Measurements from ENCODE around the gene GALNT15. TPM values are rescaled to one million over a fixed set of nuclear protein-coding genes. Genes with fewer than 3 reads are reported as not detected.
A peak's percentile ranks its signal among the peaks of the same experiment; 100 is the strongest.

Gene GALNT15, protein sequence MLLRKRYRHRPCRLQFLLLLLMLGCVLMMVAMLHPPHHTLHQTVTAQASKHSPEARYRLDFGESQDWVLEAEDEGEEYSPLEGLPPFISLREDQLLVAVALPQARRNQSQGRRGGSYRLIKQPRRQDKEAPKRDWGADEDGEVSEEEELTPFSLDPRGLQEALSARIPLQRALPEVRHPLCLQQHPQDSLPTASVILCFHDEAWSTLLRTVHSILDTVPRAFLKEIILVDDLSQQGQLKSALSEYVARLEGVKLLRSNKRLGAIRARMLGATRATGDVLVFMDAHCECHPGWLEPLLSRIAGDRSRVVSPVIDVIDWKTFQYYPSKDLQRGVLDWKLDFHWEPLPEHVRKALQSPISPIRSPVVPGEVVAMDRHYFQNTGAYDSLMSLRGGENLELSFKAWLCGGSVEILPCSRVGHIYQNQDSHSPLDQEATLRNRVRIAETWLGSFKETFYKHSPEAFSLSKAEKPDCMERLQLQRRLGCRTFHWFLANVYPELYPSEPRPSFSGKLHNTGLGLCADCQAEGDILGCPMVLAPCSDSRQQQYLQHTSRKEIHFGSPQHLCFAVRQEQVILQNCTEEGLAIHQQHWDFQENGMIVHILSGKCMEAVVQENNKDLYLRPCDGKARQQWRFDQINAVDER
- 10 to 100 TPM in 1 of 8 experiments, 1 to 10 TPM in 2, under 1 TPM in 4, not detected in 1; 0.23 to 41.3 (median 0.70) TPM for total RNA-seq

GRCh38 chr3:16174389-16174788, at the start of gene GALNT15:
GALNT15 (plus strand) TSS chr3:16174680; CDS start chr3:16175152, 472 bp downstream.
- H3K27ac ChIP-seq: no peak within 1 kb of the TSS
- no peak within 1 kb of the TSS for H3K4me3 ChIP-seq
- H3K4me1 ChIP-seq (replicated peaks in 1 of 2): no peaks in the 10 kb centered on the region
- in situ Hi-C loops (cut with MboI; ENCODE audit: low pct_unique_long_range_greater_than_20kb in 2 of 9, low sequenced_read_pairs in 9 of 9, unreplicated experiment in 9 of 9): loop anchor here in 1 of 9 experiments (10.0 kb wide), 1 partner anchor 120 kb away; no protein-coding TSS in a partner anchor
- peak in 6 of 8 experiments; percentile 29 to 70 (median 56) for ATAC-seq (replicated peaks in 6 of 8)
- 0 to 58% (median 40%) methylated on average over 1 to 8 of the region's 8 CpGs; no CpG with 5 or more reads in 3 of the 10 experiments for WGBS, 10 experiments

- no peak overlapping the region for H3K4me3 ChIP-seq
- in situ Hi-C loops (cut with MboI; ENCODE audit: low pct_unique_long_range_greater_than_20kb in 2 of 9, low sequenced_read_pairs in 9 of 9, unreplicated experiment in 9 of 9): no loop called here
- no peak for ATAC-seq (replicated peaks in 6 of 8)
- 58 to 100% (median 80%) methylated on average over 1 to 6 of the region's 8 CpGs; no CpG with 5 or more reads in 3 of the 10 experiments for WGBS, 10 experiments
- H3K27ac ChIP-seq: no peak overlapping the region
- H3K4me1 ChIP-seq (replicated peaks in 1 of 2): no peaks in the 10 kb centered on the region
These were observed 47.8 kb upstream of the GALNT15 start for GRCh38 chr3:16126634-16127033.

GRCh38 chr3:16127249-16127648, 47.2 kb upstream of the GALNT15 start:
- peak in 1 of 8 experiments; percentile 50 for ATAC-seq (replicated peaks in 6 of 8)
- Histone ChIP-seq H3K27ac (no peak overlapping the region), H3K4me3 (no peak overlapping the region), H3K4me1 (replicated peaks in 1 of 2) (no peaks in the 10 kb centered on the region)
- in situ Hi-C loops (cut with MboI; ENCODE audit: low pct_unique_long_range_greater_than_20kb in 2 of 9, low sequenced_read_pairs in 9 of 9, unreplicated experiment in 9 of 9): no loop called here
- 15 to 96% (median 83%) methylated on average over 2 to 8 of the region's 8 CpGs; no CpG with 5 or more reads in 1 of the 10 experiments for WGBS, 10 experiments

DNA sequence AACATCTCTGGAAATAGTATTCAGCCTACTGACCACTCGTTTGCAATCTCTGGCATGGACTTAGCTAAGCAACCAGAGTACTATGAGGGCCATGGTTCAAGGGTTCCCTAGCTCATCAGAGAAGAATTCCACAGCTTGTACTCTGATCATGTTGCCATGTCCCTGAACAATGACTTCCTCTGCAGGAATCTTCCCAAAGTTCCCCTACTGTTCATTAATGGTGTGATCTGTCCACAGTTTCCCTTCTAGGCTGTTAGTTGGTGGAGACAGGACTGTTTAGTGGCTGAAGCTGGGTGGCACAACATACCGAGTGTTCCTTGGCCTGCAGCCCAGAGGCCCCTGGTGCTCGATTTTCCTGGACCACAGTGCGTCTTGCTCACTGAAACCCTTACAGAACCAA, 44.4 kb upstream of the GALNT15 start:
- no peak overlapping the region for H3K4me3 ChIP-seq
- peak in 3 of 8 experiments; percentile 83 to 96 (median 92) for ATAC-seq (replicated peaks in 6 of 8)
- WGBS, 10 experiments: 0 to 80% (median 59%) methylated on average over 1 to 3 of the region's 4 CpGs; no CpG with 5 or more reads in 5 of the 10 experiments
- peak overlapping the region in 1 of 2 donors; percentile 56 for H3K27ac ChIP-seq
- H3K4me1 ChIP-seq (replicated peaks in 1 of 2): no peaks in the 10 kb centered on the region
- in situ Hi-C loops (cut with MboI; ENCODE audit: low pct_unique_long_range_greater_than_20kb in 2 of 9, low sequenced_read_pairs in 9 of 9, unreplicated experiment in 9 of 9): no loop called here

DNA sequence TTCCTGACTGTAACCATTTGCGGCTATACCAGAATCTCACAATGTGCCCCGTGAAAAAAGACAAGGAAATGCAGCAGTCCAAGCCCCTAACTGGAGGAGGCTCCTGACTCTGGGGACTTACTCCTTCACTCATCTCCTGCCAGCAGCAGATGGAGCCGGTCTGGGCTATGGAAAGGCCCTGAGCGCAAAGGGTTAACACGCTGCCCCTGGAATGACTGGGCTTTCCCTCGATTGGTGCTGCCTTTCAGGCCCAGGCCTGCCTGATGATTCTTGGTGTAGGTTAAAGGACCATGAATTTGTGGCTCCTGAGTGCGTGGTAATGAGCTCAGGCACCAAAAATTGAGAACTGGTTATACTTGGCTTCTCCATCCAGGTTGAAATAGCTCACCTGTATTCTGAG, 42.3 kb upstream of the GALNT15 start:
- no peak overlapping the region for H3K4me3 ChIP-seq
- H3K4me1 ChIP-seq (replicated peaks in 1 of 2): no peaks in the 10 kb centered on the region
- in situ Hi-C loops (cut with MboI; ENCODE audit: low pct_unique_long_range_greater_than_20kb in 2 of 9, low sequenced_read_pairs in 9 of 9, unreplicated experiment in 9 of 9): no loop called here
- no peak for ATAC-seq (replicated peaks in 6 of 8)
- WGBS, 10 experiments: 33 to 100% (median 76%) methylated on average over 1 to 6 of the region's 7 CpGs; no CpG with 5 or more reads in 1 of the 10 experiments
- no peak overlapping the region for H3K27ac ChIP-seq

DNA sequence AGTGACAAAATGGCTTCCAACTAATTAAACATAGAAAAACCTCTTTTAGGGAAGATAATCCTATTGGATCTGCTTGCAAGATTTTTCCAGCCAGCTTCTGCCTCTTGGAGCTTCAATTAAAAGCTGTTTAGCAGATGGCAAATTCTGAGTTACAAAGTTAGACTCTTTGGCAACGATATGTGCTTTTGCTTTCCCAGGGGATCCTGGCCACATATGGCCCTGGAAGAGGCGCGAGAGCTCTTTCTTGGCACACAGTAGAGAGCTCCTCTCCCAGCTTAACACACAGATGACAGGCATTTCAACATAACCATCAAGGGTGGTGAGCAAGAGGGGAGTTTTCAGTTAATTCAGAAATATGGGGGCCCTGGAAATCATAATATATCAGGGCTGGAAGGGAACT, 41.6 kb upstream of the GALNT15 start:
- WGBS, 10 experiments: 0 to 100% (median 84%) methylated on average over 1 to 3 of the region's 3 CpGs; no CpG with 5 or more reads in 4 of the 10 experiments
- in situ Hi-C loops (cut with MboI; ENCODE audit: low pct_unique_long_range_greater_than_20kb in 2 of 9, low sequenced_read_pairs in 9 of 9, unreplicated experiment in 9 of 9): no loop called here
- Histone ChIP-seq H3K4me1 (replicated peaks in 1 of 2) (no peaks in the 10 kb centered on the region), H3K27ac (no peak overlapping the region), H3K4me3 (no peak overlapping the region)
- peak in 1 of 8 experiments; percentile 71 for ATAC-seq (replicated peaks in 6 of 8)

DNA sequence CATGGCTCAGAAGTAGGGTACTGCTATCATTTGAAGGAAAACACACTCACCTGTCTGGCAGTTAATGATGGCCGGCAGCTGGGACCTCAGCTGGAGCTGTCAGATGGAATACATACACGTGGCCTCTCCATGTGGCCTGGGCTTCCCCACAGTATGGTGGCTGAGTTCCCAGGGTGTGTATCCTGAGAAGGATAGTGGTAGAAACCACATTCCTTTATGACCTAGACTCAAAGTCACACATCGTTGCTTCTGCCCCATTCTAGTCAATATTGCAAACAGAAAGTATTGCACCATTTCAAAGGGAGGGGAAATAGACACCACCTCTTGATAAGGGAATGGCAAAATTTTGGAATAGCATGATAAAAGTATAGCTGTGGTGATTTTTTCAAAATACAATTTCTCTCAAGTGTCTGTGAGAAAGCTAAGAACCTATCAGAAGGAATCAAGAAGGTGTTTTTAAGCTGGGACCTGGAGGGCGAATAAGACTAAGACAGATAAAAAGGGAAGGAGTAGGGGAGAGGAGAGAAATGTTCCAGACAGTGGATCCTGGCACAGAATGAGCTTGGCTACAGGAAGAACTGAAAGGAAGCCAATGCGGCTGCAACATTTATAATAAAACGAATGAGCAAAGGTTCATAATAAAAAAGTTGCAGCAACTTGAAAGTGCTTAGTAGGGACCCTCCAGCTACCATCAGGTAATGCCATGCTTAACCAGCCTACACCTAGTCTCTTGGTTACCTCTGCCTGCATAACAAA, 40.1 kb upstream of the GALNT15 start:
- H3K4me3 ChIP-seq: no peak overlapping the region
- H3K27ac ChIP-seq: no peak overlapping the region
- WGBS, 10 experiments: 0 to 77% (median 59%) methylated on average over 1 to 6 of the region's 6 CpGs
- in situ Hi-C loops (cut with MboI; ENCODE audit: low pct_unique_long_range_greater_than_20kb in 2 of 9, low sequenced_read_pairs in 9 of 9, unreplicated experiment in 9 of 9): no loop called here
- no peaks in the 10 kb centered on the region for H3K4me1 ChIP-seq (replicated peaks in 1 of 2)
- ATAC-seq (replicated peaks in 6 of 8): no peak

DNA sequence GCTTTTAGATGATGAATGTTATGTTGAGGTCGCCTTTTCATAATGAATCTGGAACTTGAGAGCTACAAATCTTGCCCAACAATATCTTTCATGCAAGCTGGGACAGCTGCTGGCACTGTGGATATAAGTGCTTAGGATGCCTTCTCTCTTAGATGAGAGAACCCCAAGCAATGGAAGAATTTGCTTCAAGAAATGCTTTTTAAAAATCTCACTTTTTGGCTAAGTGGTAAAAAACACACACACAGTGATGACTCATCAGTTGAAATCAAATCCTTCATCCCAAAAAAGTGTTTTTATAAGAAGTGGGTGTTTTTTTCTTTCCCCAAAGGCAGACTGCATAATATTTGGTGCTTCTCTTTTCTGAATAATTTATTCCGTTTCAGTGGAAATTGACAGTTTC, 38.4 kb upstream of the GALNT15 start:
- H3K27ac ChIP-seq: no peak overlapping the region
- no peak overlapping the region for H3K4me3 ChIP-seq
- ATAC-seq (replicated peaks in 6 of 8): peak in 2 of 8 experiments; percentile 21 to 52
- in situ Hi-C loops (cut with MboI; ENCODE audit: low pct_unique_long_range_greater_than_20kb in 2 of 9, low sequenced_read_pairs in 9 of 9, unreplicated experiment in 9 of 9): no loop called here
- no peaks in the 10 kb centered on the region for H3K4me1 ChIP-seq (replicated peaks in 1 of 2)
- WGBS, 10 experiments: 0 to 100% (median 61%) methylated on average over 1 to 2 of the region's 2 CpGs

- in situ Hi-C loops (cut with MboI; ENCODE audit: low pct_unique_long_range_greater_than_20kb in 2 of 9, low sequenced_read_pairs in 9 of 9, unreplicated experiment in 9 of 9): no loop called here
- WGBS, 10 experiments: 17 to 100% methylated on average over 1 of the region's 1 CpG; no CpG with 5 or more reads in 8 of the 10 experiments
- ATAC-seq (replicated peaks in 6 of 8): no peak
- no peak overlapping the region for H3K4me3 ChIP-seq
- H3K4me1 ChIP-seq (replicated peaks in 1 of 2): no peaks in the 10 kb centered on the region
- H3K27ac ChIP-seq: no peak overlapping the region
These were observed 37.4 kb upstream of the GALNT15 start for GRCh38 chr3:16137044-16137443.

DNA sequence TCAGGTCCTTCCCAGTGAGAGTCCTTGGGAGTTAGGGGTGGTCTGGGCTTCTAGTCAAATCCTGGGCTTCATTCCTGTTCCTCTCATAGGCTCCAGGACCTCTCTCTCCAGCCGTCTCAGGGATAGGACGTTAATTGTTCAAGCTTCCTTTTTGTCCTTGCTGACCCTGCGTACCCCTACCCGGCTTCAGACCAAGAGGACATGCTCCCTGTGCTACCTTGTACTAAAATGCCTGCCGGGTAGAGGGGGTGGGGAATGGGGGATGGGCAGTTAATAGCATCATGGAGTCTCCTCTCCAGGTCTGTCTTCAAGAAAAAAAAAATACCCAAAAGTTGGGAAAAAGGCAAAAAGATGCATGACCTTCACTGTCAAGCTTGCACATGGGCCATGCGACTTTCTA, 36.5 kb upstream of the GALNT15 start:
- in situ Hi-C loops (cut with MboI; ENCODE audit: low pct_unique_long_range_greater_than_20kb in 2 of 9, low sequenced_read_pairs in 9 of 9, unreplicated experiment in 9 of 9): no loop called here
- no peak overlapping the region for H3K27ac ChIP-seq
- WGBS, 10 experiments: 60 to 100% (median 100%) methylated on average over 1 to 6 of the region's 6 CpGs; no CpG with 5 or more reads in 3 of the 10 experiments
- no peak for ATAC-seq (replicated peaks in 6 of 8)
- no peak overlapping the region for H3K4me3 ChIP-seq
- no peaks in the 10 kb centered on the region for H3K4me1 ChIP-seq (replicated peaks in 1 of 2)

- ATAC-seq (replicated peaks in 6 of 8): peak in 2 of 8 experiments; percentile 32 to 57
- 0 to 97% (median 70%) methylated on average over 1 to 5 of the region's 6 CpGs; no CpG with 5 or more reads in 1 of the 10 experiments for WGBS, 10 experiments
- H3K4me3 ChIP-seq: no peak overlapping the region
- no peak overlapping the region for H3K27ac ChIP-seq
- in situ Hi-C loops (cut with MboI; ENCODE audit: low pct_unique_long_range_greater_than_20kb in 2 of 9, low sequenced_read_pairs in 9 of 9, unreplicated experiment in 9 of 9): no loop called here
- no peaks in the 10 kb centered on the region for H3K4me1 ChIP-seq (replicated peaks in 1 of 2)
These were observed 34.2 kb upstream of the GALNT15 start for GRCh38 chr3:16140116-16140893.

DNA sequence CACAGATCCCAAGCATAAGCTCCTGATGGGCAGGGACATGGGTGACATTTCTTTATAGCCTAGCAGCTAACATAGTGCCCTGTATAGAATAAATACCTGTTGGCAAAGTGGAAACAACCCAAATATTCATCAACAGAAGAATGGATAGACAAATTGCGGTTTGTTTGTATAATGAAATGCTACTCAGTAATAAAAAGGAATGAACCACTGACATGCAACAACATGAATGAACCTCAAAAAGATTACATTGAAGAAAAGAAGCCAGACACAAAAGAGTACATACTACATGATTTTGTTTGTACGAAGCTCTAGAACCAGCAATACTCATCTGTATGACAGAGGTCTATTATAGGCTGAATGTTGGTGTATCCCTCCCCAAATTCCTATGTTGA, 33.6 kb upstream of the GALNT15 start:
- Histone ChIP-seq H3K27ac (no peak overlapping the region), H3K4me3 (no peak overlapping the region), H3K4me1 (replicated peaks in 1 of 2) (no peaks in the 10 kb centered on the region)
- ATAC-seq (replicated peaks in 6 of 8): no peak
- 94 to 100% (median 100%) methylated on average over 1 to 2 of the region's 2 CpGs; no CpG with 5 or more reads in 3 of the 10 experiments for WGBS, 10 experiments
- in situ Hi-C loops (cut with MboI; ENCODE audit: low pct_unique_long_range_greater_than_20kb in 2 of 9, low sequenced_read_pairs in 9 of 9, unreplicated experiment in 9 of 9): no loop called here

Data from motor neuron (in vitro differentiated cells).